GM19099 (cell line): ENCODE measurements around the gene ANKRD44.

ENCODE experiments used
- POLR2A ChIP-seq: IDR thresholded peaks from 3 replicates; pipeline ENCODE4 v1.6.1; 2011; ENCODE audit warnings: low read depth; ENCODE audit not compliant: insufficient read length; ENCODE audit errors: extremely low read depth

Gene ANKRD44

GRCh38 chr2:197107291-197108269, 203.0 kb downstream of the ANKRD44 start:
- no peak for TF ChIP-seq POLR2A

DNA sequence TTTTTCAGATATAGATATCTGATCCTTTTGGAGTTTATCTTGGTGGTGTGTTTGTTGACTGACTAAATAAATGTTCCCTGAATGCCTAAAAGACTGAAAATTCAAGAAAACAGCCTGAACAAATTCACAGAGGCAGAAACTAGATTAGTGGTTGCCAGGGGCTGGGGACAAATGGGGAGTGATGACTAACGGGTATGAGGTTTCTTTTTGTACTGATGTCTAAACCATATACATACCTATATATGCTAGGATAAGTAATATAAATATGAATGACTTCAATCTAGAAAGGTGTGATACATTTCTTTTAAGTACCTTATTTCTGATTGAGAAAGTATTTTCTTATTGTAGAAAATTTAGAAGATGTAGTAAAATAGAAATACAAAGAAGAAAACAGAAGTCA, 207.2 kb downstream of the ANKRD44 start:
- TF ChIP-seq POLR2A, result no peak

- TF ChIP-seq POLR2A, result no peak
Measured at GRCh38 chr2:197102231-197102630, 208.3 kb downstream of the ANKRD44 start.

GRCh38 chr2:197101519-197101918, 209.1 kb downstream of the ANKRD44 start:
- TF ChIP-seq POLR2A, result no peak

- TF ChIP-seq POLR2A, result no peak
Measured at GRCh38 chr2:197097578-197098366, 212.8 kb downstream of the ANKRD44 start.

- no peak for TF ChIP-seq POLR2A
Measured at GRCh38 chr2:197096649-197097048, 213.9 kb downstream of the ANKRD44 start.

DNA sequence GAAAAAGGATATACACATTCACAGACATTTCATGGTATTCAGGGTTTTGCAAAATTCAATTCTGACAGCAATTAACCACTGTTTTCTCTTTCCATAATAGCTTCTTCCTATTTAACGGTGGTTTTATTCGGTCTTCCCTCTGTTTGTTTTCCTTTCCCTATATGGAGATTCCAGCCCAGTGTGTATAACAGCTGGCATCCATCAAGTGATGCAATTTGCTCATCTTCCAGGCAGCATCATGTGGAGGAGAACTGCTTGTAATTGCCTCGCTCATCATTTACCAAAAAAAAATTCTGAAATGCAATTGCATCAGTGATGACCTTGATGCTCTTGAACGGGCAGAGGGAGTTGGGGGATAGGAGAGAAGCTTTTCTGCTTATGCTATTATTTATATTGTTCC, 218.1 kb downstream of the ANKRD44 start:
- TF ChIP-seq POLR2A, result no peak

DNA sequence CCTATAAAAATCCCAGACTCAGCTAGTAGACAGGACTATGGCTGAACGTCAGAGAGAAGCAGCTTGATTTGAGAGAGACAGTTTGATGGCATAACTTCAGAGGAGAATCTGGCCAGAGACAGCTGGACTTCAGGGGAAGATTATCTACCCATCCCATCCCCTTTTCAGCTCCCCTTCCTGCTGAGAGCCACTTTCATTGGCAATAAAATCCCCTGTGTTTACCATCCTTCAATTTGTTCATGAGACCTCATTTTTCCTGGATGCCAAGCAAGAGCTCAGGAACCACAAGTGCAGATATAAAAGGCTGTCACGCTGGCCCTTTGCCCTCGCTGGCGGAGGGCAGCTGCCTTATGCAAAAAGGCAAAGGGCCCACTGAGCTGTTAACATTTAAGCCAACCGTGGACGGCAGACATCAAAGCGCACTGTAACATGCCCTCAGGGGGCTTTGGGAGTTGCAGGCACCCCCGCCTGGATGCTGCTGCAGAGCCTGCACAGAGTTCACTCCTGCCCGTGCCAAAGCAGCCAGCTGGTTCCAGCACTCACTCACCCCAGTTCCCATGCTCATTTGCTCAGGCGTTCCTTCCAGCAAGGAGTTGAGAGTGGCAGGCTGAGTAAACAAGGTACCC, 219.7 kb downstream of the ANKRD44 start:
- no peak for TF ChIP-seq POLR2A

DNA sequence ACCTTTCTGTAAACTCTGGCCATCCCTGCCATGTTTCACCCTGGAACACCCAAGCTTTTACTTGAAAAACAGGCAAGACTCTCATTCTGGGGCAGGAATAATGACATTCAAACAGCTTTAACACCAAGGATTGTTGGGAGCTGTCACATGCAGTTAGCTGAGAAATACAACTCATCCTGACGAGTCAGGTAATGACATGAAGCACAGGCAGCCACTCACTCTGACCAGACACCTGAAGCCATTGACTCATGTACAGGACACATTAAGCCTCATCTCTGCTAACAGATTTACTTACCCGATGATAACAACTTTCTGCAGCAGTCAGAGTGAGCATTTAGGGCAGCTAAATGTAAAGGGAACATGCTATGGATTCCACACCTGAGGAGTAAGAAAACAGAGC, 220.9 kb downstream of the ANKRD44 start:
- no peak for TF ChIP-seq POLR2A

GRCh38 chr2:197088694-197089093, 221.9 kb downstream of the ANKRD44 start:
- no peak for TF ChIP-seq POLR2A

GRCh38 chr2:197086500-197086899, 224.1 kb downstream of the ANKRD44 start:
- TF ChIP-seq POLR2A, result no peak

- TF ChIP-seq POLR2A, result no peak
Measured at GRCh38 chr2:197085665-197086064, 224.9 kb downstream of the ANKRD44 start.

- no peak for TF ChIP-seq POLR2A
Measured at GRCh38 chr2:197081294-197081693, 229.3 kb downstream of the ANKRD44 start.

DNA sequence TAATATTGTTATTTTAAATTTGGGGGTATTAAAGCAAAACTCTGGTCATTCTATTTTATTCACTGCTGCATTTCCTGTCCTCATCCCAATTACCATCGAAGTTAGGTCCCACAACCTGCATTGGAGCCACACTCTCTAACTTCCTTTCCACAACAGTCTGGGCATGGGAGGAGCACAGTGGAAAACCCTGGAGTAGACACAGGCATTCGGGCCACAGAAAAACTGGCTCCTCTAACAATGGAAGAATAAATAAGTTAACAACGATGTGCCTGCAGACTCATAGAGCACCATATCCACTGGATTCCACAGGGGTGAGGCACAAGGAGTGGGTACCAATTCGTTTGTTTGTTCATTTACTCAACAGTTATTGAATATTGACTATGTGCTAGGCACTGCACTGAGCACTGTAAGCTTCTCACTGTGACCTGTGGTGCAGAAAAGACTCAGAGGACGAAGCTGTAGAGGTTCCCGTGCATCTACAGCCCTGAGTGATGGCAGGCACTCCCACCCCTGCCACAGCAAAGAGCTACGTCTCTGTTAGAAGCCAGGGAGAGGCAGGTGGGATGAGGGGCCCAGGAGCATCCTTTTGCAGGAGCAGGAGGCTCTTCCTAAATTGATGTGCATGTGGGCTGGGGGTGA, 229.9 kb downstream of the ANKRD44 start:
- no peak for TF ChIP-seq POLR2A
